ENCODE results near the gene PFN1.

DNA sequence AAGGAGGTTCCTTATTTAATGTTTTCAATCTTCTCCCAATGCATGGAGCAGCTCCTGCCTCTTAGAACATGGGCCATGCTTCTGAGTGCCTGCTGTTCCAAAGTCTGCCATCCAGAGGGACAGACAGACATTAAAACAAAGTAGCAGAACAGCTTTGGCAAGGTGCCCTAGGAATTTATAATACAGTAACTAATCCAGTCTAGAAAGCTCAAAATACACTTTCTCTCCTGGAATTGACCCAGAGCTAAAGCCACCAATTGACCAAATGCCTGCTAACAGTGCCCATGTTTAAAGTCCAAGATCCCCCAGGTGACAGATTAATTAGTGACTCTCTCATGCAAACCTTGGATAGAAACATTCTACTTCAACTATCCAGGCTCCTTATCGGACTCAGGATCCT is 34.3 kb downstream of the PFN1 start:
- TF ChIP-seq, protein P1, sequence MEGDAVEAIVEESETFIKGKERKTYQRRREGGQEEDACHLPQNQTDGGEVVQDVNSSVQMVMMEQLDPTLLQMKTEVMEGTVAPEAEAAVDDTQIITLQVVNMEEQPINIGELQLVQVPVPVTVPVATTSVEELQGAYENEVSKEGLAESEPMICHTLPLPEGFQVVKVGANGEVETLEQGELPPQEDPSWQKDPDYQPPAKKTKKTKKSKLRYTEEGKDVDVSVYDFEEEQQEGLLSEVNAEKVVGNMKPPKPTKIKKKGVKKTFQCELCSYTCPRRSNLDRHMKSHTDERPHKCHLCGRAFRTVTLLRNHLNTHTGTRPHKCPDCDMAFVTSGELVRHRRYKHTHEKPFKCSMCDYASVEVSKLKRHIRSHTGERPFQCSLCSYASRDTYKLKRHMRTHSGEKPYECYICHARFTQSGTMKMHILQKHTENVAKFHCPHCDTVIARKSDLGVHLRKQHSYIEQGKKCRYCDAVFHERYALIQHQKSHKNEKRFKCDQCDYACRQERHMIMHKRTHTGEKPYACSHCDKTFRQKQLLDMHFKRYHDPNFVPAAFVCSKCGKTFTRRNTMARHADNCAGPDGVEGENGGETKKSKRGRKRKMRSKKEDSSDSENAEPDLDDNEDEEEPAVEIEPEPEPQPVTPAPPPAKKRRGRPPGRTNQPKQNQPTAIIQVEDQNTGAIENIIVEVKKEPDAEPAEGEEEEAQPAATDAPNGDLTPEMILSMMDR (IDR thresholded peaks at IDR 0.05) = no peak
- TF ChIP-seq POLR2A (IDR thresholded peaks at IDR 0.05) (no peak), EP300 (IDR thresholded peaks at IDR 0.05) (no peak)

Measured in ovary (tissue), 3 donors.